HCT116 (cell line): ENCODE measurements around the gene FPR3. TPM values are rescaled to one million over a fixed set of nuclear protein-coding genes. Genes with fewer than 3 reads are reported as not detected.

Experiments used
- ATAC-seq: fragments of 200-7000 bp; cut with Tn5 transposase; 2 replicates; pipeline ENCODE4 v1.9.1; 2020; ENCODE audit warnings: mild to moderate bottlenecking, moderate library complexity
- BruUV-seq: library from RNA; stranded (reverse); fragments of 400-500 nt; replicated peaks from 2 replicates; lab custom pipeline; 2021; lab: Mats Ljungman, UMichigan
- CTCF ChIA-PET: fragments of 300-600 bp; sonication (Branson Sonifier 250); formaldehyde crosslinking; loops from one replicate; lab custom pipeline; 2021; ENCODE audit warnings: antibody characterized with exemption; lab: Charles Lee
- POLR2A ChIA-PET: fragments of 300-600, 350-600 bp; sonication (Branson Sonifier 250); formaldehyde crosslinking; loops from one replicate; lab custom pipeline; 2021; ENCODE audit warnings: antibody characterized with exemption; lab: Charles Lee
- RAD21 ChIA-PET, 2 experiments: fragments of 300-600 bp; sonication (Branson Sonifier 250); formaldehyde crosslinking; loops; one replicate each; lab custom pipeline; 2023; ENCODE audit warnings: low total read pairs in 2 of 2; ENCODE audit not compliant: uncharacterized antibody in 2 of 2, unreplicated experiment in 2 of 2, low non-redundant PET in 1 of 2; lab: Charles Lee
- DNase-seq: peaks from one replicate; pipeline ENCODE4 v3.0.0-alpha.2; 2010; ENCODE audit warnings: low read depth, low spot score
- H2AFZ ChIP-seq: fragments of 200-600 bp; shearing (Covaris generic), sonication (generic); 2 replicates; pipeline ENCODE4 v1.6.1; 2017; ENCODE audit warnings: low read depth, mixed run types, mixed read lengths, antibody characterized with exemption, low read length; ENCODE audit not compliant: poor library complexity, severe bottlenecking
- H3K27ac ChIP-seq: 2 replicates; pipeline ENCODE4 v1.5.1; 2012; ENCODE audit warnings: low read depth, low read length
- H3K27me3 ChIP-seq: fragments of 200-600 bp; sonication (generic); 2 replicates; pipeline ENCODE4 v1.6.1; 2016; ENCODE audit warnings: mixed run types, low read length, mixed read lengths; ENCODE audit not compliant: insufficient read depth
- H3K36me3 ChIP-seq, 2 experiments: fragments of 200-500 bp in 1 of 2; fragments of 200-600 bp in 1 of 2; sonication (Bioruptor generic) in 1 of 2; sonication (generic) in 1 of 2; 2 replicates each; pipeline versions ENCODE4 v1.5.1 to v1.6.1; 2014 to 2016; ENCODE audit warnings: low read length in 2 of 2, inconsistent platforms in 1 of 2, mixed read lengths in 1 of 2, mixed run types in 1 of 2; ENCODE audit not compliant: insufficient read depth in 2 of 2, control insufficient read depth in 1 of 2
- H3K4me1 ChIP-seq, 2 experiments: fragments of 200-600 bp in 1 of 2; sonication (generic) in 1 of 2; 2 replicates each; pipeline versions ENCODE4 v1.5.1 to v1.6.1; 2012 to 2017; ENCODE audit warnings: low read length in 2 of 2, inconsistent platforms in 1 of 2, mild to moderate bottlenecking in 1 of 2, mixed read lengths in 1 of 2, mixed run types in 1 of 2, moderate library complexity in 1 of 2; ENCODE audit not compliant: insufficient read depth in 2 of 2, control insufficient read depth in 1 of 2
- H3K4me2 ChIP-seq: fragments of 200-600 bp; sonication (generic); 2 replicates; pipeline ENCODE4 v1.6.1; 2017; ENCODE audit warnings: mixed run types, low read length, mixed read lengths
- H3K4me3 ChIP-seq, 2 experiments: fragments of 200-600 bp in 1 of 2; sonication (generic) in 1 of 2; replicated peaks in 1 of 2; 2 replicates each; pipeline ENCODE4 v1.5.1; 2011 to 2016; ENCODE audit warnings: low read length in 2 of 2, control low read depth in 1 of 2, low read depth in 1 of 2, mild to moderate bottlenecking in 1 of 2, mixed read lengths in 1 of 2, mixed run types in 1 of 2
- H3K79me2 ChIP-seq: fragments of 200-600 bp; sonication (generic); 2 replicates; pipeline ENCODE4 v1.6.1; 2017; ENCODE audit warnings: mild to moderate bottlenecking, mixed run types, low read length, moderate library complexity, mixed read lengths; ENCODE audit not compliant: insufficient read depth
- H3K9ac ChIP-seq: fragments of 200-600 bp; sonication (generic); 2 replicates; pipeline ENCODE4 v1.6.1; 2016; ENCODE audit warnings: low read length, mixed read lengths
- H3K9me2 ChIP-seq: fragments of 200-600 bp; sonication (generic), shearing (Covaris generic); 2 replicates; pipeline ENCODE4 v1.6.1; 2017; ENCODE audit warnings: mixed run types, mild to moderate bottlenecking, moderate library complexity; ENCODE audit not compliant: insufficient read depth
- H3K9me3 ChIP-seq, 2 experiments: fragments of 200-500 bp in 1 of 2; fragments of 200-600 bp in 1 of 2; sonication (Bioruptor generic) in 1 of 2; sonication (generic) in 1 of 2; 2 replicates each; pipeline ENCODE4 v1.6.1; 2014 to 2017; ENCODE audit warnings: low read length in 2 of 2, mixed read lengths in 2 of 2, inconsistent platforms in 1 of 2, low read depth in 1 of 2, mild to moderate bottlenecking in 1 of 2, mixed run types in 1 of 2, moderate library complexity in 1 of 2; ENCODE audit not compliant: control insufficient read depth in 1 of 2, insufficient read depth in 1 of 2
- H4K20me1 ChIP-seq: fragments of 200-600 bp; sonication (generic), shearing (Covaris generic); 2 replicates; pipeline ENCODE4 v1.6.1; 2017; ENCODE audit warnings: mixed run types, mild to moderate bottlenecking, moderate library complexity; ENCODE audit not compliant: insufficient read depth
- CBX3 ChIP-seq: IDR thresholded peaks from 2 replicates; pipeline ENCODE4 v1.6.1; 2012; ENCODE audit warnings: low read depth
- CEBPB ChIP-seq: IDR thresholded peaks from 2 replicates; pipeline ENCODE4 v1.6.1; 2012; ENCODE audit warnings: low read depth
- CTCF ChIP-seq, 3 experiments: fragments of 200-600 bp in 1 of 3; sonication (generic) in 1 of 3; IDR thresholded peaks in 2 of 3; conservative IDR thresholded peaks in 1 of 3; 2 replicates each; pipeline ENCODE4 v1.5.1; 2012 to 2017; ENCODE audit warnings: low read depth in 2 of 3, low read length in 2 of 3, antibody characterized with exemption in 1 of 3, borderline replicate concordance in 1 of 3, control low read depth in 1 of 3, mild to moderate bottlenecking in 1 of 3, mixed read lengths in 1 of 3, mixed run types in 1 of 3, moderate library complexity in 1 of 3; ENCODE audit not compliant: insufficient read depth in 1 of 3
- EGR1 ChIP-seq: IDR thresholded peaks from 2 replicates; pipeline ENCODE4 v1.6.1; 2012; ENCODE audit warnings: low read depth
- ELF1 ChIP-seq: IDR thresholded peaks from 2 replicates; pipeline ENCODE4 v1.6.1; 2012; ENCODE audit warnings: low read depth, borderline replicate concordance
- EZH2phosphoT487 ChIP-seq: fragments of 200-600 bp; IDR thresholded peaks from 2 replicates; pipeline ENCODE4 v1.6.1; 2018; ENCODE audit warnings: antibody characterized with exemption, borderline replicate concordance
- FOSL1 ChIP-seq: IDR thresholded peaks from 2 replicates; pipeline ENCODE4 v1.6.1; 2012; ENCODE audit warnings: low read depth
- POLR2A ChIP-seq: IDR thresholded peaks from 2 replicates; pipeline ENCODE4 v1.7.0; 2011; ENCODE audit warnings: borderline replicate concordance; ENCODE audit not compliant: insufficient read depth, insufficient read length; ENCODE audit errors: extremely low read depth
- POLR2AphosphoS5 ChIP-seq: IDR thresholded peaks from 2 replicates; pipeline ENCODE4 v1.6.1; 2011; ENCODE audit warnings: mild to moderate bottlenecking, low read depth, low read length, moderate library complexity
- RAD21 ChIP-seq: IDR thresholded peaks from 2 replicates; pipeline ENCODE4 v1.6.1; 2012; ENCODE audit warnings: low read depth, mild to moderate bottlenecking
- SIN3A ChIP-seq: IDR thresholded peaks from 2 replicates; pipeline ENCODE4 v1.6.1; 2012; ENCODE audit warnings: low read depth
- SP1 ChIP-seq: IDR thresholded peaks from 2 replicates; pipeline ENCODE4 v1.6.1; 2012; ENCODE audit warnings: low read depth
- SRF ChIP-seq: IDR thresholded peaks from 2 replicates; pipeline ENCODE4 v1.6.1; 2012; ENCODE audit warnings: low read depth
- TCF7L2 ChIP-seq: IDR thresholded peaks from 2 replicates; pipeline ENCODE4 v1.7.0; 2011; ENCODE audit warnings: borderline replicate concordance, inconsistent platforms; ENCODE audit not compliant: insufficient read depth, insufficient read length; ENCODE audit errors: extremely low read depth
- ZBTB33 ChIP-seq: IDR thresholded peaks from 2 replicates; pipeline ENCODE4 v1.6.1; 2011; ENCODE audit warnings: mild to moderate bottlenecking, low read length, moderate library complexity; ENCODE audit not compliant: insufficient replicate concordance; ENCODE audit errors: extremely low read depth
- ZFX ChIP-seq: fragments of 450-650 bp; IDR thresholded peaks from 2 replicates; pipeline ENCODE4 v1.6.1; 2017
- intact Hi-C: fragments of 100-400 bp; cut with micrococcal nuclease; formaldehyde crosslinking; loops from 2 replicates; pipeline ENCODE4 v1.10.0; 2022
- total RNA-seq: library from RNA; stranded (reverse); gene quantifications from one replicate; pipeline ENCODE4 v1.2.1, GENCODE V29; 2021; ENCODE audit not compliant: unreplicated experiment
- TF ChIP-seq, protein P1 (sequence below): IDR thresholded peaks from 2 replicates; pipeline ENCODE4 v1.6.1; 2012

Gene FPR3
- total RNA-seq, 1 experiment from 2014 or later = not detected

GRCh38 chr19:51765086-51765485 is 29.9 kb upstream of the FPR3 start:
- intact Hi-C loops = no loop called here
- Histone ChIP-seq H3K9me2 (no peaks in the 10 kb centered on the region), H3K4me2 (no peak overlapping the region), H3K27ac (no peak overlapping the region), H3K36me3 (no peaks in the 10 kb centered on the region), H3K4me3 (no peak overlapping the region), H2AFZ (no peak overlapping the region), H3K9me3 (no peaks in the 10 kb centered on the region)
- POLR2A ChIA-PET = no interaction called here
- TF ChIP-seq CTCF (IDR thresholded peaks at IDR 0.05 in 2 of 3, conservative IDR thresholded peaks at IDR 0.05 in 1 of 3; ENCODE audit: borderline replicate concordance in 1 of 3, insufficient read depth in 1 of 3, low read depth in 2 of 3, low read length in 2 of 3) (no peak), RAD21 (no peak), SP1 (no peak), ELF1 (no peak), POLR2AphosphoS5 (no peak), SRF (no peak), CBX3 (no peak), SIN3A (no peak), EGR1 (no peak), ZFX (no peak)
- TF ChIP-seq, all 23 proteins: peak for 0
- H3K27me3 ChIP-seq = no peaks in the 10 kb centered on the region
- no peak for DNase-seq
- no TSS peak for BruUV-seq
- CTCF ChIA-PET = no interaction called here
- H4K20me1 ChIP-seq = no peaks in the 10 kb centered on the region
- H3K9ac ChIP-seq = no peak overlapping the region
- RAD21 ChIA-PET = no interaction called here
- no peaks in the 10 kb centered on the region for H3K4me1 ChIP-seq
- ATAC-seq = no peak
- no peaks in the 10 kb centered on the region for H3K79me2 ChIP-seq

DNA sequence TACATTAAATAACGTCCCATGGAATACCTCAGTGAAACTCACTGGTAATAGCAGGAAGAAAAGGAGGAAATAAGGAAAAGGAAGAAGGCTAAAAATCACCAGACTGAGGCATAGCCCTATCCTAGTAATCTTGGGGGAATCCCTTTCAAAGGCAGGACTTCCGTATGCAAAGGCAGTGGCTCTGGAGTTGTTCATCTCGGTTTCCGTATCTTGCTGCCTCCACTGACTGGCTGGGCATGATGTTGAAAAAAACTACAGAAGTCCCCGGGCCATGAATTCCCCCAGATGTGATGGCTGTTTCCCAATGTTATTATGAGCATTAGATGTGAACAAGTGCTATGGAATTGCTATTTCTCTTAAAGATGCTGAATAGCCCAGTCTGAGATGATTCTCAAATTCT is 28.5 kb upstream of the FPR3 start:
- no peak overlapping the region for H3K4me3 ChIP-seq
- ATAC-seq = no peak
- no TSS peak for BruUV-seq
- H3K27me3 ChIP-seq = no peaks in the 10 kb centered on the region
- POLR2A ChIA-PET = no interaction called here
- H3K36me3 ChIP-seq = no peaks in the 10 kb centered on the region
- H3K9me2 ChIP-seq = no peaks in the 10 kb centered on the region
- no peaks in the 10 kb centered on the region for H4K20me1 ChIP-seq
- no peaks in the 10 kb centered on the region for H3K79me2 ChIP-seq
- CTCF ChIA-PET = no interaction called here
- RAD21 ChIA-PET = no interaction called here
- intact Hi-C loops = no loop called here
- DNase-seq = no peak
- no peak overlapping the region for H3K27ac ChIP-seq
- TF ChIP-seq FOSL1 = no peak
- no peak for TF ChIP-seq RAD21
- TF ChIP-seq ZBTB33 = no peak
- TF ChIP-seq, protein P1, sequence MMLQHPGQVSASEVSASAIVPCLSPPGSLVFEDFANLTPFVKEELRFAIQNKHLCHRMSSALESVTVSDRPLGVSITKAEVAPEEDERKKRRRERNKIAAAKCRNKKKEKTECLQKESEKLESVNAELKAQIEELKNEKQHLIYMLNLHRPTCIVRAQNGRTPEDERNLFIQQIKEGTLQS = no peak
- no peak for TF ChIP-seq POLR2A
- no peak for TF ChIP-seq CEBPB
- no peak for TF ChIP-seq ELF1
- TF ChIP-seq EGR1 = no peak
- no peak for TF ChIP-seq SRF
- no peak for TF ChIP-seq TCF7L2
- TF ChIP-seq SIN3A = no peak
- TF ChIP-seq EZH2phosphoT487 = no peak
- no peak for TF ChIP-seq SP1
- TF ChIP-seq POLR2AphosphoS5 = no peak
- TF ChIP-seq, all 23 proteins: peak for 0
- no peaks in the 10 kb centered on the region for H3K9me3 ChIP-seq
- H3K4me2 ChIP-seq = no peak overlapping the region
- H2AFZ ChIP-seq = no peak overlapping the region
- no peak overlapping the region for H3K9ac ChIP-seq
- no peaks in the 10 kb centered on the region for H3K4me1 ChIP-seq
